Tibial nerve (tissue), 4 donors: ENCODE measurements around the gene HNRNPCL1.
"Not testable (repeated sequence)": the region's sequence is repeated elsewhere in the genome, so short reads cannot be mapped to it uniquely, and the experiment has no call there.

Source experiments
- CTCF ChIP-seq, 5 experiments: fragments of 200-600 bp in 3 of 5; fragments of 450-650 bp in 2 of 5; sonication (generic) in 3 of 5; IDR thresholded peaks; one replicate each; pipeline ENCODE4 v1.5.1; 2016 to 2019; ENCODE audit warnings: antibody characterized with exemption in 5 of 5, mild to moderate bottlenecking in 3 of 5, moderate library complexity in 2 of 5
- EP300 ChIP-seq, 2 donors: sonication (generic); formaldehyde crosslinking; IDR thresholded peaks; one replicate each; pipeline ENCODE4 v1.6.1; 2017; ENCODE audit warnings: antibody characterized with exemption in 2 of 2, mild to moderate bottlenecking in 1 of 2
- POLR2A ChIP-seq, 2 donors: fragments of 450-650 bp; IDR thresholded peaks; one replicate each; pipeline ENCODE4 v1.6.1; 2017; ENCODE audit warnings: antibody characterized with exemption in 2 of 2, mild to moderate bottlenecking in 2 of 2, moderate library complexity in 2 of 2

- not testable (repeated sequence) for TF ChIP-seq CTCF, POLR2A, EP300 (IDR thresholded peaks at IDR 0.05)
These were observed 29.9 kb upstream of the HNRNPCL1 start for GRCh38 chr1:12878453-12878852.
